ENCODE measurements around the gene NHLRC1.

The NHLRC1 gene

DNA sequence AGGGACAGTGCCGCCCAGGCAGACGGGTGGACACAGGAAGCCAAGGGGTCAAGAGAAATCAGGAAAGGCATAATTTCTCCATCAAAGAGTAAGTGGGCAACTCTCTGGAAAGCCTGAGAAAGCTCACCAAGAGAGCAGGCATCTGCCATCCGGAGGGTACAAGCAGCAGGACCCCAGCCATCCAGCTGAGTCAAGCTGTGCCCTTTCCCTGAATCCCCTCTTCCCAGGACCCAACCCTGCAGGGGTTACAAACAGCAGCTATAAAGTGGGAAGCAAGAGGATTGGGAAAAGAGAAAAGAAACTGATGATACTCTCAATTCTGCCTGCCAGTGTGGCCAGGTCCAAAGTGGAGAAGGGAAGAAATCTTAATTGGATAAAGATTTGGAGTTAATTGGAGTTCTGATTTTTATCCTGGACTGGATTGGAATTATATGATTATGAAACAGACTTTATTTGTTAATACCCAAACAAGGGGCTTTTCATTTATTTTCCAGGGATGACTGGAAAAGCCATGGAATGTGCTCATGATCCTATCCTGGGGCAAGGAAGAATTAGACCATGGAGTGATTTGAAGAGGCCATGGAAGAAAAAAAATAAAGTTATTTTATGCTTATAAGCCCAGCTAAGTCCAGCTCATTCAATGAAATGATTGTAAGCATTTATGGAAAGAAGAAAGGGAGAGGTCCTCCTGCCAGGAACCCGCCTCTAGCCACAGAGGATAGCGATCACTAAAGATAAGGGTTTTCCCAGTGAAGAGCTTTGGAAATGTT is 34.9 kb downstream of the NHLRC1 start:
- DNase-seq (ENCODE audit: low read depth) = no peak

DNA sequence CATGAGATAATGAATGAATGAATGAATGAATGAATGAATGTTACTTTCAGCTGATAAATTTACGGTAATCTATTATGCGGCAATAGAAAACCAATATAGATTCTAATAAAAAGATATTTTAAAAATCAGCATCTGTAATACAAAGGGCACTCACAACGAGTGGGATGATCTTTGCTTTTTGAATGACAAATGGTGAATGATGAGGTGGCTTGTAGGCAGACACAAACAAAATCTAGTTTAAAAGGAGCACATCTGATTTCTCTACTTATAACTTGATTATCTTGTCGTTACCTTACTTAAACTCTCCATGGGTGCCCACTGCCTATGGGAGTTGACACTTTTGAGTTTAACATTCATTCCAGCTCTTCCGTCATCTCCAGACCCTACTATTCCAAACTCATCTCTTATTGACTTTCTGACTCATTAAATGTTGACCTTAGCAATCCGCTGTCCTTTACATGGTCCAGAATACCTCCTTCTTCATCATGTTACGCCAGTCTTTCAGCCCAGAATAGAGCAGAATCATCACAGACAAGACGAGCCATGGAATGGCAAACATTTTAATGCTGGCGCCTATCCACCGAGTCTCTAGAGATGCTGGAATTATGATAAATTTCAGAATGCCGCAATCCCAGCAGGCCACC is 41.3 kb downstream of the NHLRC1 start:
- no peak for DNase-seq (ENCODE audit: low read depth)

DNA sequence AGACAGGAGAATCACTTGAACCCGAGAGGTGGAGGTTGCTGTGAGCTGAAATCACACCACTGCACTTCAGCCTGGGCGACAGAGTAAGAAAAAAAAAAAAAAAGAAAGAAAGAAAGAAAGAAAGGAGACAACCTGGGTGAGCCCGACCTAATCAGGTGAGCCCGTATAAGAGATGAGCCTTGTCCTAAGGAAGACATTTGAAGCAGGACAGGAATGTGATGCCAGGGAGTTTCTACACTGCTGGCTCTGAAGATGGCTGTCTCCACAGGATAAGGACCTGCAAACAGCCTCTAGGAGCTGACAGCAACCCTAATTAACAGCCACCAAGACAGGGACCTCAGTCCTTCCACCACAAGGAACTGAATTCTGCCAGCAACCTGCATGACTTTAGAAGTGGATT is 41.9 kb downstream of the NHLRC1 start:
- no peak for DNase-seq (ENCODE audit: low read depth)

DNA sequence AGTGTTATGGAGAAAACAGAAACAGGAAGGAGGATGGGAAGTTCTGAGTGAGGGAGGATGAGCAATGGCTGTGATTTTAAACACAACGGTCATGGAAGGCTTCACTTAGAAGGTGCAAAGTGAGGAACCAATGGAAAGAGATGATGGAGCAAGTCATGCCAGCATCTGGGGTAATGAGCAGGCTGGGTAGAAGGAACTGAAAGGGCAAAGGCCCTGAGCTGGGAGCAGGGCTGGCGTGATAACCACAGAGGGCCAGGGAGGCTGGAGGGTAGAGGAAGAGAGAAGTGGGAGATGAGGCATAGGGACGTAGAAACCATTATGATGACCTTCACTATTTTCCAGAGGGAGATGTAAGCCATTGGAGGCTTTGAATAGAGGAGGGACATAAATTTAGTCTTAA is 43.6 kb downstream of the NHLRC1 start:
- no peak for DNase-seq (ENCODE audit: low read depth)

DNA sequence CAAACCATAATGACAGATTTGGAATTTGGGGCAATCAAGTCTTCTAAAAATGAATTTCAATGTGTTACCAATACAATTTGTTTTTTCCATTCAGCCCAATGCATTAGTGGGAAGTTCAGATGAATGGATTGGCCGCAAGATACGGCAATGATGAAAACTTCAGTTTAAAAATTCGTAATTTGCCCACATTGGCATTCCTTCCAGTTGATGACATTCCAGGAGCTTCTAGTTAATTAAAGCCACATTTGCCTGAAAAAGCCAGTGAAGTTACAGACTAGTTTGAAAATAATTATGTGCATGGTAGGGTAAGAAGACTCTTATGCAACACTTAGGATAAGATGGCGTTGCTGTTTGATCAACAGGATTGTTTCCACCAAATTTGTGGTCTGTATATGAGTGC is 46.2 kb downstream of the NHLRC1 start:
- peak; percentile 79 for DNase-seq (ENCODE audit: low read depth)

DNA sequence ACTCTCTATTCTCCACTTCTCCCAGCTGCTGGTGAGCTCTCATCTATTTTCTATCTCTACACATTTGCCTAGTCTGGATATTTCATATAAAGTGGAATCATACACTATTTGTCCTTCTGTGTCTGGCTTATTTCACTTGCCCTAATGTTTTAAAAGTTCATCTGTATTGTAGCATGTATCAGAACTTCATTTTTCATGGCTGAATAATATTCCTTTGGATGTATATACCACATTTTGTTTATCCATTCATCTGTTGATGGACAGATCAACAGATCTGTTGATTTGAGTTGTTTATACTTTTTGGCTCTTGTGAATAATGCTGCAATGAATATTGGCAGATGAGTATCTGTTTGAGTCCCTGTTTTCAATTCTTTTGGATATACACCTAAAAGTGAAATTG is 49.6 kb downstream of the NHLRC1 start:
- no peak for DNase-seq (ENCODE audit: low read depth)

DNA sequence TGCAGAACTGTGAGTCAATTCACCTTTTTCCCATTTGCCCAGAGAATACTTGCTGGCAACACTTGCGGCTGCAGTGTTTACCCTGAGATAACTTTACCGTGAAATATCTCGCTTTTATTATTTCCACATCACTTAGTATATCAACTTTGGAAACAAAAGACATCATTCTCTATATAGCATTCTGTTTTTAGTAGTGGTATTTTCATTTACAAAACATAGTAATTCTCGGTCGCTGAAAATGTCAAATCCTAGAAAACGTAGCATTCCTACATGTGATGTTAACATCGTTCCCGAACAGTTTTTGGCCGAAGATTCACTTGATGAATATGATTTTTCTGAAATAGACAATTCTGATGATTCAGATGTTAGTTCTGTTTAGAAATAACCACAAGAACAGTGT is 52.0 kb downstream of the NHLRC1 start:
- DNase-seq (ENCODE audit: low read depth) = no peak
